Measurements from ENCODE around the gene SSX2IP.

GRCh38 chr1:84690397-84691121 is at the start of gene SSX2IP:
- TF ChIP-seq, protein P1, sequence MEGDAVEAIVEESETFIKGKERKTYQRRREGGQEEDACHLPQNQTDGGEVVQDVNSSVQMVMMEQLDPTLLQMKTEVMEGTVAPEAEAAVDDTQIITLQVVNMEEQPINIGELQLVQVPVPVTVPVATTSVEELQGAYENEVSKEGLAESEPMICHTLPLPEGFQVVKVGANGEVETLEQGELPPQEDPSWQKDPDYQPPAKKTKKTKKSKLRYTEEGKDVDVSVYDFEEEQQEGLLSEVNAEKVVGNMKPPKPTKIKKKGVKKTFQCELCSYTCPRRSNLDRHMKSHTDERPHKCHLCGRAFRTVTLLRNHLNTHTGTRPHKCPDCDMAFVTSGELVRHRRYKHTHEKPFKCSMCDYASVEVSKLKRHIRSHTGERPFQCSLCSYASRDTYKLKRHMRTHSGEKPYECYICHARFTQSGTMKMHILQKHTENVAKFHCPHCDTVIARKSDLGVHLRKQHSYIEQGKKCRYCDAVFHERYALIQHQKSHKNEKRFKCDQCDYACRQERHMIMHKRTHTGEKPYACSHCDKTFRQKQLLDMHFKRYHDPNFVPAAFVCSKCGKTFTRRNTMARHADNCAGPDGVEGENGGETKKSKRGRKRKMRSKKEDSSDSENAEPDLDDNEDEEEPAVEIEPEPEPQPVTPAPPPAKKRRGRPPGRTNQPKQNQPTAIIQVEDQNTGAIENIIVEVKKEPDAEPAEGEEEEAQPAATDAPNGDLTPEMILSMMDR (conservative IDR thresholded peaks at IDR 0.05 in 1 of 2, IDR thresholded peaks at IDR 0.05 in 1 of 2; ENCODE audit: low read depth in 1 of 2, low read length in 2 of 2): no peak
- no peak for TF ChIP-seq EZH2 (IDR thresholded peaks at IDR 0.05; ENCODE audit: low read length, missing control alignments)

Data from fibroblast of lung (primary cell).